HCT116 (cell line): Measurements from ENCODE around the gene MICAL1. TPM values are rescaled to one million over a fixed set of nuclear protein-coding genes. Genes with fewer than 3 reads are reported as not detected.

Source experiments
- ATAC-seq: fragments of 200-7000 bp; cut with Tn5 transposase; 2 replicates; pipeline ENCODE4 v1.9.1; 2020; ENCODE audit warnings: mild to moderate bottlenecking, moderate library complexity
- BruUV-seq: library from RNA; stranded (reverse); fragments of 400-500 nt; replicated peaks from 2 replicates; lab custom pipeline; 2021; lab: Mats Ljungman, UMichigan
- CTCF ChIA-PET: fragments of 300-600 bp; sonication (Branson Sonifier 250); formaldehyde crosslinking; loops from one replicate; lab custom pipeline; 2021; ENCODE audit warnings: antibody characterized with exemption; lab: Charles Lee
- POLR2A ChIA-PET: fragments of 300-600, 350-600 bp; sonication (Branson Sonifier 250); formaldehyde crosslinking; loops from one replicate; lab custom pipeline; 2021; ENCODE audit warnings: antibody characterized with exemption; lab: Charles Lee
- RAD21 ChIA-PET, 2 experiments: fragments of 300-600 bp; sonication (Branson Sonifier 250); formaldehyde crosslinking; loops; one replicate each; lab custom pipeline; 2023; ENCODE audit warnings: low total read pairs in 2 of 2; ENCODE audit not compliant: uncharacterized antibody in 2 of 2, unreplicated experiment in 2 of 2, low non-redundant PET in 1 of 2; lab: Charles Lee
- DNase-seq: peaks from one replicate; pipeline ENCODE4 v3.0.0-alpha.2; 2010; ENCODE audit warnings: low read depth, low spot score
- H2AFZ ChIP-seq: fragments of 200-600 bp; shearing (Covaris generic), sonication (generic); 2 replicates; pipeline ENCODE4 v1.6.1; 2017; ENCODE audit warnings: low read depth, mixed run types, mixed read lengths, antibody characterized with exemption, low read length; ENCODE audit not compliant: poor library complexity, severe bottlenecking
- H3K27ac ChIP-seq: 2 replicates; pipeline ENCODE4 v1.5.1; 2012; ENCODE audit warnings: low read depth, low read length
- H3K27me3 ChIP-seq: fragments of 200-600 bp; sonication (generic); 2 replicates; pipeline ENCODE4 v1.6.1; 2016; ENCODE audit warnings: mixed run types, low read length, mixed read lengths; ENCODE audit not compliant: insufficient read depth
- H3K36me3 ChIP-seq, 2 experiments: fragments of 200-500 bp in 1 of 2; fragments of 200-600 bp in 1 of 2; sonication (Bioruptor generic) in 1 of 2; sonication (generic) in 1 of 2; 2 replicates each; pipeline versions ENCODE4 v1.5.1 to v1.6.1; 2014 to 2016; ENCODE audit warnings: low read length in 2 of 2, inconsistent platforms in 1 of 2, mixed read lengths in 1 of 2, mixed run types in 1 of 2; ENCODE audit not compliant: insufficient read depth in 2 of 2, control insufficient read depth in 1 of 2
- H3K4me1 ChIP-seq, 2 experiments: fragments of 200-600 bp in 1 of 2; sonication (generic) in 1 of 2; 2 replicates each; pipeline versions ENCODE4 v1.5.1 to v1.6.1; 2012 to 2017; ENCODE audit warnings: low read length in 2 of 2, inconsistent platforms in 1 of 2, mild to moderate bottlenecking in 1 of 2, mixed read lengths in 1 of 2, mixed run types in 1 of 2, moderate library complexity in 1 of 2; ENCODE audit not compliant: insufficient read depth in 2 of 2, control insufficient read depth in 1 of 2
- H3K4me2 ChIP-seq: fragments of 200-600 bp; sonication (generic); 2 replicates; pipeline ENCODE4 v1.6.1; 2017; ENCODE audit warnings: mixed run types, low read length, mixed read lengths
- H3K4me3 ChIP-seq, 2 experiments: fragments of 200-600 bp in 1 of 2; sonication (generic) in 1 of 2; replicated peaks in 1 of 2; 2 replicates each; pipeline ENCODE4 v1.5.1; 2011 to 2016; ENCODE audit warnings: low read length in 2 of 2, control low read depth in 1 of 2, low read depth in 1 of 2, mild to moderate bottlenecking in 1 of 2, mixed read lengths in 1 of 2, mixed run types in 1 of 2
- H3K79me2 ChIP-seq: fragments of 200-600 bp; sonication (generic); 2 replicates; pipeline ENCODE4 v1.6.1; 2017; ENCODE audit warnings: mild to moderate bottlenecking, mixed run types, low read length, moderate library complexity, mixed read lengths; ENCODE audit not compliant: insufficient read depth
- H3K9ac ChIP-seq: fragments of 200-600 bp; sonication (generic); 2 replicates; pipeline ENCODE4 v1.6.1; 2016; ENCODE audit warnings: low read length, mixed read lengths
- H3K9me2 ChIP-seq: fragments of 200-600 bp; sonication (generic), shearing (Covaris generic); 2 replicates; pipeline ENCODE4 v1.6.1; 2017; ENCODE audit warnings: mixed run types, mild to moderate bottlenecking, moderate library complexity; ENCODE audit not compliant: insufficient read depth
- H3K9me3 ChIP-seq, 2 experiments: fragments of 200-500 bp in 1 of 2; fragments of 200-600 bp in 1 of 2; sonication (Bioruptor generic) in 1 of 2; sonication (generic) in 1 of 2; 2 replicates each; pipeline ENCODE4 v1.6.1; 2014 to 2017; ENCODE audit warnings: low read length in 2 of 2, mixed read lengths in 2 of 2, inconsistent platforms in 1 of 2, low read depth in 1 of 2, mild to moderate bottlenecking in 1 of 2, mixed run types in 1 of 2, moderate library complexity in 1 of 2; ENCODE audit not compliant: control insufficient read depth in 1 of 2, insufficient read depth in 1 of 2
- H4K20me1 ChIP-seq: fragments of 200-600 bp; sonication (generic), shearing (Covaris generic); 2 replicates; pipeline ENCODE4 v1.6.1; 2017; ENCODE audit warnings: mixed run types, mild to moderate bottlenecking, moderate library complexity; ENCODE audit not compliant: insufficient read depth
- CBX3 ChIP-seq: IDR thresholded peaks from 2 replicates; pipeline ENCODE4 v1.6.1; 2012; ENCODE audit warnings: low read depth
- CEBPB ChIP-seq: IDR thresholded peaks from 2 replicates; pipeline ENCODE4 v1.6.1; 2012; ENCODE audit warnings: low read depth
- CTCF ChIP-seq, 3 experiments: fragments of 200-600 bp in 1 of 3; sonication (generic) in 1 of 3; IDR thresholded peaks in 2 of 3; conservative IDR thresholded peaks in 1 of 3; 2 replicates each; pipeline ENCODE4 v1.5.1; 2012 to 2017; ENCODE audit warnings: low read depth in 2 of 3, low read length in 2 of 3, antibody characterized with exemption in 1 of 3, borderline replicate concordance in 1 of 3, control low read depth in 1 of 3, mild to moderate bottlenecking in 1 of 3, mixed read lengths in 1 of 3, mixed run types in 1 of 3, moderate library complexity in 1 of 3; ENCODE audit not compliant: insufficient read depth in 1 of 3
- ELF1 ChIP-seq: IDR thresholded peaks from 2 replicates; pipeline ENCODE4 v1.6.1; 2012; ENCODE audit warnings: low read depth, borderline replicate concordance
- EZH2 ChIP-seq: fragments of 200-600 bp; sonication (generic); IDR thresholded peaks from 2 replicates; pipeline ENCODE4 v1.6.1; 2017; ENCODE audit warnings: antibody characterized with exemption, mixed run types
- MAX ChIP-seq: IDR thresholded peaks from 2 replicates; pipeline ENCODE4 v1.6.1; 2012
- POLR2AphosphoS5 ChIP-seq: IDR thresholded peaks from 2 replicates; pipeline ENCODE4 v1.6.1; 2011; ENCODE audit warnings: mild to moderate bottlenecking, low read depth, low read length, moderate library complexity
- REST ChIP-seq: IDR thresholded peaks from 2 replicates; pipeline ENCODE4 v1.6.1; 2012; ENCODE audit warnings: low read depth
- SP1 ChIP-seq: IDR thresholded peaks from 2 replicates; pipeline ENCODE4 v1.6.1; 2012; ENCODE audit warnings: low read depth
- SRF ChIP-seq: IDR thresholded peaks from 2 replicates; pipeline ENCODE4 v1.6.1; 2012; ENCODE audit warnings: low read depth
- YY1 ChIP-seq: IDR thresholded peaks from 2 replicates; pipeline ENCODE4 v1.6.1; 2011; ENCODE audit warnings: low read length, low read depth, moderate library complexity, mild to moderate bottlenecking; ENCODE audit not compliant: insufficient replicate concordance; ENCODE audit errors: extremely low read depth
- ZNF274 ChIP-seq: fragments of 200-500 bp; sonication (Bioruptor generic); IDR thresholded peaks from 2 replicates; pipeline ENCODE4 v1.6.1; 2014; ENCODE audit warnings: mild to moderate bottlenecking, low read depth, low read length, inconsistent platforms
- intact Hi-C: fragments of 100-400 bp; cut with micrococcal nuclease; formaldehyde crosslinking; loops from 2 replicates; pipeline ENCODE4 v1.10.0; 2022
- total RNA-seq: library from RNA; stranded (reverse); gene quantifications from one replicate; pipeline ENCODE4 v1.2.1, GENCODE V29; 2021; ENCODE audit not compliant: unreplicated experiment
- TF ChIP-seq, protein P1 (sequence below): IDR thresholded peaks from 2 replicates; pipeline ENCODE4 v1.6.1; 2012

Gene MICAL1
- total RNA-seq, 1 experiment from 2014 or later: 23.9 TPM

DNA sequence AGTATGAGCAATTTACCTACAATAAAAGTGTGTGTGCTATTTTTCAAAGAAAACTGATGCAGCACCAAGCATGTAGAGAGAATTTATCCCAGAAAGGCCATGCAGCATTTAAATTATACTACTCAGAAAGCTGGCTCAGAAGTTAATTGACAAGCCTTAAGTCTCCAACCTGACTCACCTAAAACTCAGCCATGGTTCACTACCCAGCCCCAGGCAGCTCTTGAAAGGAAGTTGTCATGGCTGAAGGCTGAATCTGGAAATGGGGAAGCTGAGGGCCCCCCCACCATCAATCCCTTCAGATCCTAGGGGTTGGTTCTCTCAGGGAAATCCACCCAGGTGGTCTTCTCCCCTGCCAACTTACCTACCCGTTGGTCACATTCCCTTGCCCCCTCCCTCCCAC lies 34.8 kb downstream of the MICAL1 start:
- ATAC-seq: no peak
- TF ChIP-seq EZH2: no peak
- TF ChIP-seq CBX3: no peak
- no peak for TF ChIP-seq ZNF274
- TF ChIP-seq ELF1: no peak
- TF ChIP-seq MAX: no peak
- no peak for TF ChIP-seq CEBPB
- TF ChIP-seq YY1: no peak
- no peak for TF ChIP-seq POLR2AphosphoS5
- TF ChIP-seq SRF: no peak
- TF ChIP-seq REST: no peak
- no peak for TF ChIP-seq SP1
- TF ChIP-seq CTCF (IDR thresholded peaks at IDR 0.05 in 2 of 3, conservative IDR thresholded peaks at IDR 0.05 in 1 of 3; ENCODE audit: borderline replicate concordance in 1 of 3, insufficient read depth in 1 of 3, low read depth in 2 of 3, low read length in 2 of 3): no peak
- TF ChIP-seq, protein P1, sequence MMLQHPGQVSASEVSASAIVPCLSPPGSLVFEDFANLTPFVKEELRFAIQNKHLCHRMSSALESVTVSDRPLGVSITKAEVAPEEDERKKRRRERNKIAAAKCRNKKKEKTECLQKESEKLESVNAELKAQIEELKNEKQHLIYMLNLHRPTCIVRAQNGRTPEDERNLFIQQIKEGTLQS: no peak
- RAD21 ChIA-PET: no interaction called here
- POLR2A ChIA-PET: no interaction called here
- Histone ChIP-seq H3K27me3 (no peaks in the 10 kb centered on the region), H3K9ac (no peak overlapping the region), H3K79me2 (no peaks in the 10 kb centered on the region), H2AFZ (no peak overlapping the region), H3K4me2 (no peak overlapping the region), H4K20me1 (no peaks in the 10 kb centered on the region), H3K9me2 (no peaks in the 10 kb centered on the region), H3K4me1 (peaks cover 0 to 11% of the 10 kb centered on the region in 2 experiments; a peak in 2 of 4 replicates), H3K9me3 (no peaks in the 10 kb centered on the region), H3K27ac (no peak overlapping the region), H3K4me3 (no peak overlapping the region), H3K36me3 (no peaks in the 10 kb centered on the region)
- no TSS peak for BruUV-seq
- DNase-seq: no peak
- intact Hi-C loops: no loop called here
- CTCF ChIA-PET: no interaction called here
